Measurements from ENCODE around the gene SDF2L1. TPM values are rescaled to one million over a fixed set of nuclear protein-coding genes. Genes with fewer than 3 reads are reported as not detected.

Gene SDF2L1
- total RNA-seq, 1 donor from 2014 or later, result 4.3 TPM

DNA sequence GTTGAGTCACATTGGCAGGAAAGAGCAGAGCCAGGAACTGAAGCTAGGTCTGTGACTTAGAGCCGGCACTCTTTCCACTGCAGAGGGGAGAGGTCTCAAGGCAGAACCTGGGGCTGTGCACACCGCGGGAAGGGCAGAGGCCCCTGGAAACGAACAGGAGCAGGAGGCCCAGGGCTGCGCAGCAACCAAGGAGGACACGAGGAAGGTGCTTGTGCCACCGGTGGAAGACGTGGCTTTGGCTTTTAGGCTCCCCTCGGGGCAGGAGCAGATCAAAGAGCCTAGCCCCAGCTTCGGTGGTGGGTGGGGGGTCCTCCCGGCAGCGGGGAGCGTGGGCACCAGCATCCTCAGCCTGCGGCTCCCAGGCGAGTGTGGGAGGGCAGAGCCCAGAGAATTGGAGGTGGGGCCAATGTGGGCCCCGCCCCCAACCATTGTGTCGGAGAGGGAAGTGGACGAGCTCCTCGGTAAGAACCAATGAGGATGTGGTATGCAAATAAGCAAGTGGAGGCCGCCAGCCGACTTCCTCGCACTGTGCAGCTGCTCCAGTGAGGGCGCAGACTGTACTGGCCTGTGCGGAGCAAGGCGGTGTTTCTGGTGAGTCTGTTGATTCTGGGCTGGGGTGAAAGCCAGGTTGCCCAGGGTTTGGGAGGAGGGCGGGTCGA, 9.7 kb upstream of the SDF2L1 start, which contains the start of gene CCDC116:
CCDC116 (plus strand) TSS at position 524 of the 659 bp plus-strand sequence. CDS start 422 bp downstream, outside the sequence.
- TF ChIP-seq, protein P1, sequence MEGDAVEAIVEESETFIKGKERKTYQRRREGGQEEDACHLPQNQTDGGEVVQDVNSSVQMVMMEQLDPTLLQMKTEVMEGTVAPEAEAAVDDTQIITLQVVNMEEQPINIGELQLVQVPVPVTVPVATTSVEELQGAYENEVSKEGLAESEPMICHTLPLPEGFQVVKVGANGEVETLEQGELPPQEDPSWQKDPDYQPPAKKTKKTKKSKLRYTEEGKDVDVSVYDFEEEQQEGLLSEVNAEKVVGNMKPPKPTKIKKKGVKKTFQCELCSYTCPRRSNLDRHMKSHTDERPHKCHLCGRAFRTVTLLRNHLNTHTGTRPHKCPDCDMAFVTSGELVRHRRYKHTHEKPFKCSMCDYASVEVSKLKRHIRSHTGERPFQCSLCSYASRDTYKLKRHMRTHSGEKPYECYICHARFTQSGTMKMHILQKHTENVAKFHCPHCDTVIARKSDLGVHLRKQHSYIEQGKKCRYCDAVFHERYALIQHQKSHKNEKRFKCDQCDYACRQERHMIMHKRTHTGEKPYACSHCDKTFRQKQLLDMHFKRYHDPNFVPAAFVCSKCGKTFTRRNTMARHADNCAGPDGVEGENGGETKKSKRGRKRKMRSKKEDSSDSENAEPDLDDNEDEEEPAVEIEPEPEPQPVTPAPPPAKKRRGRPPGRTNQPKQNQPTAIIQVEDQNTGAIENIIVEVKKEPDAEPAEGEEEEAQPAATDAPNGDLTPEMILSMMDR (IDR thresholded peaks at IDR 0.05), result no peak
- no peak for TF ChIP-seq EZH2phosphoT487 (IDR thresholded peaks at IDR 0.05)
- TF ChIP-seq EZH2 (IDR thresholded peaks at IDR 0.05), result no peak
- H3F3A ChIP-seq (ENCODE audit: low read depth), result peaks cover 9% of the 10 kb centered on the region
- H3K36me3 Mint-ChIP-seq, result peaks cover 7% of the 10 kb centered on the region
- no peak within 1 kb of the TSS for H3K4me2 ChIP-seq
- peaks cover 10% of the 10 kb centered on the region for H3K4me1 Mint-ChIP-seq
- H2AFZ ChIP-seq (replicated peaks), result no peak within 1 kb of the TSS
- H3K36me3 ChIP-seq, result no peaks in the 10 kb centered on the region
- peak within 1 kb of the TSS; percentile 50 for H3K4me3 Mint-ChIP-seq
- H3K27ac Mint-ChIP-seq, result no peak within 1 kb of the TSS
- no peak within 1 kb of the TSS for H3K9ac ChIP-seq
- H3K79me2 ChIP-seq (ENCODE audit: low read depth), result peaks cover 21% of the 10 kb centered on the region
- DNase-seq (ENCODE audit: low spot score), result peak; percentile 48
- H3K27ac ChIP-seq, result no peak within 1 kb of the TSS
- no peaks in the 10 kb centered on the region for H3K4me1 ChIP-seq
- peaks cover 17% of the 10 kb centered on the region for H4K20me1 ChIP-seq (ENCODE audit: low read depth)
- H3K27me3 Mint-ChIP-seq (ENCODE audit: insufficient read depth, low read depth), result peaks cover 2% of the 10 kb centered on the region
- H3K27me3 ChIP-seq, result no peaks in the 10 kb centered on the region
- H3K4me3 ChIP-seq, result no peak within 1 kb of the TSS
- H3K9me3 ChIP-seq (ENCODE audit: low read depth), result no peaks in the 10 kb centered on the region
- peaks cover 2% of the 10 kb centered on the region for H3K9me3 Mint-ChIP-seq

- H3K4me3 ChIP-seq, result no peak overlapping the region
- peaks cover 16% of the 10 kb centered on the region for H3K79me2 ChIP-seq (ENCODE audit: low read depth)
- no peak overlapping the region for H3K4me2 ChIP-seq
- no peak for DNase-seq (ENCODE audit: low spot score)
- H3K4me3 Mint-ChIP-seq, result no peak overlapping the region
- H4K20me1 ChIP-seq (ENCODE audit: low read depth), result peaks cover 12% of the 10 kb centered on the region
- peaks cover 5% of the 10 kb centered on the region for H3K36me3 Mint-ChIP-seq
- H3K27ac ChIP-seq, result no peak overlapping the region
- H3K27me3 ChIP-seq, result no peaks in the 10 kb centered on the region
- no peak overlapping the region for H3K9ac ChIP-seq
- H3K9me3 ChIP-seq (ENCODE audit: low read depth), result no peaks in the 10 kb centered on the region
- peaks cover 2% of the 10 kb centered on the region for H3K27me3 Mint-ChIP-seq (ENCODE audit: insufficient read depth, low read depth)
- H3K4me1 ChIP-seq, result no peaks in the 10 kb centered on the region
- H3K27ac Mint-ChIP-seq, result no peak overlapping the region
- no peak overlapping the region for H2AFZ ChIP-seq (replicated peaks)
- peaks cover 3% of the 10 kb centered on the region for H3F3A ChIP-seq (ENCODE audit: low read depth)
- peaks cover 7% of the 10 kb centered on the region for H3K4me1 Mint-ChIP-seq
- TF ChIP-seq EZH2 (IDR thresholded peaks at IDR 0.05), result no peak
- TF ChIP-seq EZH2phosphoT487 (IDR thresholded peaks at IDR 0.05), result no peak
- TF ChIP-seq, protein P1 (IDR thresholded peaks at IDR 0.05), result no peak
- no peaks in the 10 kb centered on the region for H3K36me3 ChIP-seq
- peaks cover 2% of the 10 kb centered on the region for H3K9me3 Mint-ChIP-seq
Observed at GRCh38 chr22:21632931-21633330, 9.2 kb upstream of the SDF2L1 start.

- no peak for DNase-seq (ENCODE audit: low spot score)
Observed at GRCh38 chr22:21633481-21633880, 8.6 kb upstream of the SDF2L1 start.

More at GRCh38 chr22:21633481-21633880, 8.6 kb upstream of the SDF2L1 start:
- H2AFZ ChIP-seq (replicated peaks), result no peak overlapping the region
- H3K4me1 ChIP-seq, result no peaks in the 10 kb centered on the region
- Mint-ChIP-seq H3K27me3 (ENCODE audit: insufficient read depth, low read depth) (peaks cover 2% of the 10 kb centered on the region), H3K27ac (no peak overlapping the region), H3K4me3 (peak overlapping the region; percentile 50), H3K9me3 (no peaks in the 10 kb centered on the region), H3K4me1 (peaks cover 2% of the 10 kb centered on the region), H3K36me3 (no peaks in the 10 kb centered on the region)
- H3K79me2 ChIP-seq (ENCODE audit: low read depth), result peaks cover 11% of the 10 kb centered on the region
- H3K36me3 ChIP-seq, result no peaks in the 10 kb centered on the region
- H3K4me2 ChIP-seq, result no peak overlapping the region
- H4K20me1 ChIP-seq (ENCODE audit: low read depth), result peaks cover 6% of the 10 kb centered on the region
- H3K4me3 ChIP-seq, result no peak overlapping the region
- no peak overlapping the region for H3K27ac ChIP-seq
- H3F3A ChIP-seq (ENCODE audit: low read depth), result no peaks in the 10 kb centered on the region
- no peaks in the 10 kb centered on the region for H3K9me3 ChIP-seq (ENCODE audit: low read depth)
- TF ChIP-seq EZH2phosphoT487 (IDR thresholded peaks at IDR 0.05) (no peak), EZH2 (IDR thresholded peaks at IDR 0.05) (no peak)
- TF ChIP-seq, protein P1 (IDR thresholded peaks at IDR 0.05), result no peak
- no peaks in the 10 kb centered on the region for H3K27me3 ChIP-seq
- no peak overlapping the region for H3K9ac ChIP-seq

Data from neural progenitor cell (in vitro differentiated cells).